B cell (primary cell): ENCODE measurements around the gene PNPLA6. TPM values are rescaled to one million over a fixed set of nuclear protein-coding genes. Genes with fewer than 3 reads are reported as not detected.

ENCODE experiments used
- ATAC-seq: fragments of 200-7000 bp; cut with Tn5 transposase; one replicate; pipeline ENCODE4 v1.10.0; 2021; ENCODE audit warnings: low read depth, mild to moderate bottlenecking, moderate number of reproducible peaks, moderate library complexity
- CTCF ChIA-PET: fragments of 350-600 bp; sonication (Branson Sonifier 250); formaldehyde crosslinking; loops from one replicate; lab custom pipeline; 2021; ENCODE audit warnings: antibody characterized with exemption, inconsistent platforms; lab: Charles Lee
- POLR2A ChIA-PET: fragments of 350-600 bp; sonication (Branson Sonifier 250); formaldehyde crosslinking; loops from one replicate; lab custom pipeline; 2021; ENCODE audit warnings: antibody characterized with exemption; lab: Charles Lee
- DNase-seq: peaks from one replicate; pipeline ENCODE4 v3.0.0; 2013
- H2AFZ ChIP-seq: 2 replicates; pipeline ENCODE4 v1.6.1; 2012; ENCODE audit warnings: mild to moderate bottlenecking, low read depth, low read length; ENCODE audit not compliant: insufficient read depth, poor library complexity, severe bottlenecking
- H3K27ac ChIP-seq, 2 donors: 1 replicate in 1 of 2; 2 replicates in 1 of 2; pipeline ENCODE4 v1.5.1; 2012 to 2013; ENCODE audit warnings: low read length in 2 of 2, mild to moderate bottlenecking in 2 of 2, moderate library complexity in 1 of 2
- H3K27me3 ChIP-seq, 4 experiments: fragments of 200-600 bp in 1 of 4; sonication (generic) in 1 of 4; replicated peaks in 1 of 4; 1 replicate in 2 of 4; 2 replicates in 2 of 4; pipeline versions ENCODE4 v1.6.1 to v1.7.0; 2013 to 2016; ENCODE audit warnings: low read length in 3 of 4, mild to moderate bottlenecking in 2 of 4, mixed read lengths in 1 of 4, moderate library complexity in 1 of 4; ENCODE audit not compliant: insufficient read depth in 4 of 4, control insufficient read depth in 3 of 4; ENCODE audit errors: control extremely low read depth in 1 of 4
- H3K36me3 ChIP-seq, 2 experiments: replicated peaks in 1 of 2; 1 replicate in 1 of 2; 2 replicates in 1 of 2; pipeline versions ENCODE4 v1.6.1 to v1.7.1; 2013; ENCODE audit warnings: low read length in 1 of 2; ENCODE audit not compliant: insufficient read depth in 2 of 2, control insufficient read depth in 1 of 2; ENCODE audit errors: control extremely low read depth in 1 of 2, extremely low read depth in 1 of 2
- H3K4me1 ChIP-seq, 2 donors: fragments of 200-600 bp in 1 of 2; sonication (generic) in 1 of 2; 1 replicate in 1 of 2; 2 replicates in 1 of 2; pipeline versions ENCODE4 v1.5.1 to v1.6.1; 2013 to 2017; ENCODE audit warnings: low read length in 2 of 2; ENCODE audit not compliant: control insufficient read depth in 2 of 2, insufficient read depth in 2 of 2
- H3K4me2 ChIP-seq: replicated peaks from 2 replicates; pipeline ENCODE3; 2012; ENCODE audit warnings: mild to moderate bottlenecking, low read depth, low read length; ENCODE audit not compliant: poor library complexity, severe bottlenecking
- H3K4me3 ChIP-seq, 5 experiments: fragments of 200-600 bp in 1 of 5; sonication (generic) in 1 of 5; 1 replicate in 3 of 5; 2 replicates in 2 of 5; pipeline versions ENCODE4 v1.5.1 to v1.7.0; 2011 to 2016; ENCODE audit warnings: low read length in 4 of 5, mild to moderate bottlenecking in 4 of 5, low read depth in 2 of 5, control low read depth in 1 of 5, moderate library complexity in 1 of 5; ENCODE audit not compliant: insufficient read depth in 1 of 5; ENCODE audit errors: control extremely low read depth in 1 of 5, extremely low read depth in 1 of 5
- H3K79me2 ChIP-seq: fragments of 200-600 bp; sonication (generic); one replicate; pipeline ENCODE4 v1.6.0; 2016; ENCODE audit warnings: low read length; ENCODE audit not compliant: control insufficient read depth, insufficient read depth
- H3K9ac ChIP-seq: fragments of 200-600 bp; sonication (generic); 2 replicates; pipeline ENCODE4 v1.6.1; 2017; ENCODE audit warnings: mild to moderate bottlenecking, low read length, moderate library complexity
- H3K9me3 ChIP-seq, 3 donors: one replicate each; pipeline versions ENCODE4 v1.6.1 to v1.7.1; 2013; ENCODE audit warnings: low read length in 2 of 3; ENCODE audit not compliant: control insufficient read depth in 2 of 3, insufficient read depth in 1 of 3; ENCODE audit errors: control extremely low read depth in 1 of 3
- H4K20me1 ChIP-seq: 2 replicates; pipeline ENCODE4 v1.6.0; 2012; ENCODE audit warnings: mild to moderate bottlenecking, low read length; ENCODE audit not compliant: insufficient read depth, control insufficient read depth, poor library complexity, severe bottlenecking
- H3K27ac Mint-ChIP-seq: one replicate; pipeline ENCODE4 v1.8.0; 2021; ENCODE audit warnings: mixed read lengths
- H3K27me3 Mint-ChIP-seq: one replicate; pipeline ENCODE4 v1.8.0; 2021; ENCODE audit warnings: mixed read lengths
- H3K4me1 Mint-ChIP-seq: one replicate; pipeline ENCODE4 v1.8.0; 2021; ENCODE audit warnings: mixed read lengths
- H3K4me3 Mint-ChIP-seq: one replicate; pipeline ENCODE4 v1.8.0; 2021; ENCODE audit warnings: mixed read lengths
- H3K9me3 Mint-ChIP-seq: one replicate; pipeline ENCODE4 v1.8.0; 2022; ENCODE audit warnings: mixed read lengths; ENCODE audit not compliant: insufficient read depth
- CTCF ChIP-seq: fragments of 200-600 bp; IDR thresholded peaks from one replicate; pipeline ENCODE4 v1.8.0; 2022; ENCODE audit warnings: antibody characterized with exemption, mild to moderate bottlenecking
- EZH2 ChIP-seq: IDR thresholded peaks from 2 replicates; pipeline ENCODE4 v1.6.1; 2012; ENCODE audit warnings: borderline replicate concordance, low read depth, mild to moderate bottlenecking, moderate library complexity, low read length; ENCODE audit not compliant: insufficient read depth, poor library complexity, severe bottlenecking
- WGBS: methylation state at CpG from one replicate; pipeline ENCODE4 v1.1.5; 2013; ENCODE audit warnings: missing lambda C conversion rate; ENCODE audit not compliant: insufficient coverage; 5-methylcytosine and 5-hydroxymethylcytosine counted together
- intact Hi-C: fragments of 100-400 bp; cut with micrococcal nuclease; formaldehyde crosslinking; loops from one replicate; pipeline ENCODE4 v1.10.0; 2022
- polyA plus RNA-seq: library from polyadenylated mRNA; depleted of rRNA; stranded (reverse); fragments of >200 nt; gene quantifications from 2 replicates; pipeline ENCODE4 v1.2.3, GENCODE V29; 2012
- total RNA-seq, 2 donors: library from RNA; stranded (reverse); fragments of 120-200 nt in 1 of 2; gene quantifications; 1 replicate in 1 of 2; 2 replicates in 1 of 2; pipeline versions ENCODE4 v1.2.3 to v1.2.4, GENCODE V29; 2013 to 2022

Gene PNPLA6
- total and polyA plus RNA-seq, 2 donors (not counting 1 experiment from before 2014, with no cell fraction given), result 102 to 149 TPM

GRCh38 chr19:7526059-7526929 lies 9.2 kb upstream of the PNPLA6 start:
- WGBS, result 94% methylated on average over 28 of the region's 31 CpGs
- Mint-ChIP-seq H3K4me3 (no peak overlapping the region), H3K9me3 (no peaks in the 10 kb centered on the region), H3K4me1 (peaks cover 12% of the 10 kb centered on the region), H3K27ac (no peak overlapping the region), H3K27me3 (no peaks in the 10 kb centered on the region)
- H2AFZ ChIP-seq, result no peak overlapping the region
- H3K27me3 ChIP-seq, result no peaks in the 10 kb centered on the region
- no peak overlapping the region for H3K4me3 ChIP-seq
- H3K9me3 ChIP-seq, result peaks cover 0 to 3% (median 0%) of the 10 kb centered on the region in 3 donors
- no peak for DNase-seq
- POLR2A ChIA-PET, result no interaction called here
- peaks cover 13 to 23% of the 10 kb centered on the region in 2 donors for H3K4me1 ChIP-seq
- H3K36me3 ChIP-seq, result peaks cover 0 to 7% of the 10 kb centered on the region in 2 experiments
- H3K79me2 ChIP-seq, result no peaks in the 10 kb centered on the region
- CTCF ChIA-PET, result no interaction called here
- H3K4me2 ChIP-seq, result no peak overlapping the region
- TF ChIP-seq CTCF (no peak), EZH2 (no peak)
- H4K20me1 ChIP-seq, result no peaks in the 10 kb centered on the region
- no peak for ATAC-seq
- intact Hi-C loops, result no loop called here
- no peak overlapping the region for H3K9ac ChIP-seq
- no peak overlapping the region for H3K27ac ChIP-seq
